IMR-90 (cell line): ENCODE measurements around the gene ADGRG2. TPM values are rescaled to one million over a fixed set of nuclear protein-coding genes. Genes with fewer than 3 reads are reported as not detected.
"Not testable (repeated sequence)": the region's sequence is repeated elsewhere in the genome, so short reads cannot be mapped to it uniquely, and the experiment has no call there.

Experiments used
- ATAC-seq: fragments of 200-7000 bp; cut with Tn5 transposase; 2 replicates; pipeline ENCODE4 v1.9.1; 2020; ENCODE audit warnings: low read depth, mild to moderate bottlenecking, moderate library complexity
- BruUV-seq: library from RNA; stranded (reverse); fragments of 400-500 nt; replicated peaks from 2 replicates; lab custom pipeline; 2021; lab: Mats Ljungman, UMichigan
- CTCF ChIA-PET: fragments of 300-600 bp; formaldehyde crosslinking; extraction: SDS; loops from one replicate; lab custom pipeline; 2021; ENCODE audit warnings: antibody characterized with exemption; lab: Yijun Ruan, JAX
- POLR2A ChIA-PET: fragments of 300-600 bp; sonication (Branson Sonifier 250); formaldehyde crosslinking; loops from one replicate; lab custom pipeline; 2022; ENCODE audit warnings: antibody characterized with exemption; ENCODE audit not compliant: unreplicated experiment; lab: Charles Lee
- DNase-seq: peaks from one replicate; pipeline ENCODE4 v3.0.0; 2013
- H2AFZ ChIP-seq: replicated peaks from 2 replicates; pipeline ENCODE3; 2013; ENCODE audit warnings: low read length, mild to moderate bottlenecking; ENCODE audit not compliant: poor library complexity
- H2AK5ac ChIP-seq: 2 replicates; pipeline ENCODE4 v1.6.1; 2013; ENCODE audit warnings: low read depth, low read length, inconsistent platforms
- H2AK9ac ChIP-seq: replicated peaks from 2 replicates; pipeline ENCODE3; 2013; ENCODE audit warnings: mild to moderate bottlenecking, low read depth, low read length, moderate library complexity; ENCODE audit not compliant: poor library complexity
- H2BK120ac ChIP-seq: 2 replicates; pipeline ENCODE4 v1.6.1; 2013; ENCODE audit warnings: low read depth, low read length, inconsistent platforms
- H2BK15ac ChIP-seq: 3 replicates; pipeline ENCODE4 v1.6.1; 2013; ENCODE audit warnings: low read depth, low read length, inconsistent platforms
- H2BK20ac ChIP-seq: 2 replicates; pipeline ENCODE4 v1.6.1; 2013; ENCODE audit warnings: low read depth, mild to moderate bottlenecking, inconsistent platforms, low read length, moderate library complexity
- H2BK5ac ChIP-seq: 2 replicates; pipeline ENCODE4 v1.6.1; 2013; ENCODE audit warnings: mild to moderate bottlenecking, low read depth, low read length, inconsistent platforms; ENCODE audit not compliant: poor library complexity, severe bottlenecking
- H3K14ac ChIP-seq: replicated peaks from 2 replicates; pipeline ENCODE4 v1.6.1; 2013; ENCODE audit warnings: low read depth, low read length, inconsistent platforms
- H3K18ac ChIP-seq: 2 replicates; pipeline ENCODE4 v1.6.1; 2013; ENCODE audit warnings: low read depth, low read length, control low read depth
- H3K23ac ChIP-seq: 2 replicates; pipeline ENCODE4 v1.6.1; 2013; ENCODE audit warnings: low read depth, low read length, inconsistent platforms
- H3K27ac ChIP-seq: 2 replicates; pipeline ENCODE4 v1.5.1; 2013; ENCODE audit warnings: mild to moderate bottlenecking, control low read depth, low read length; ENCODE audit not compliant: insufficient read depth
- H3K27me3 ChIP-seq: 2 replicates; pipeline ENCODE4 v1.6.1; 2013; ENCODE audit warnings: low read length; ENCODE audit not compliant: control insufficient read depth, insufficient read depth
- H3K36me3 ChIP-seq: 2 replicates; pipeline ENCODE4 v1.6.1; 2013; ENCODE audit warnings: low read length, mixed read lengths; ENCODE audit not compliant: control insufficient read depth, insufficient read depth
- H3K4ac ChIP-seq: 2 replicates; pipeline ENCODE4 v1.6.1; 2013; ENCODE audit warnings: low read depth, low read length, inconsistent platforms
- H3K4me1 ChIP-seq: 2 replicates; pipeline ENCODE4 v1.6.1; 2013; ENCODE audit warnings: low read length, mixed read lengths; ENCODE audit not compliant: control insufficient read depth, insufficient read depth
- H3K4me2 ChIP-seq: 2 replicates; pipeline ENCODE4 v1.6.1; 2013; ENCODE audit warnings: low read depth, mild to moderate bottlenecking, control low read depth, low read length, moderate library complexity
- H3K4me3 ChIP-seq: 2 replicates; pipeline ENCODE4 v1.5.1; 2013; ENCODE audit warnings: low read depth, mild to moderate bottlenecking, control low read depth, low read length, moderate library complexity; ENCODE audit not compliant: insufficient read depth
- H3K56ac ChIP-seq: 2 replicates; pipeline ENCODE4 v1.6.1; 2013; ENCODE audit warnings: low read length, inconsistent platforms; ENCODE audit not compliant: insufficient read depth; ENCODE audit errors: extremely low read depth
- H3K79me1 ChIP-seq, 2 experiments: 2 replicates each; pipeline ENCODE4 v1.6.1; 2013; ENCODE audit warnings: low read length in 2 of 2, inconsistent platforms in 1 of 2, low read depth in 1 of 2
- H3K9ac ChIP-seq: 2 replicates; pipeline ENCODE4 v1.6.1; 2013; ENCODE audit warnings: low read depth, low read length, control low read depth
- H3K9me1 ChIP-seq: 2 replicates; pipeline ENCODE4 v1.6.1; 2013; ENCODE audit warnings: low read length, inconsistent platforms; ENCODE audit not compliant: insufficient read depth
- H3K9me3 ChIP-seq: 2 replicates; pipeline ENCODE4 v1.6.1; 2013; ENCODE audit warnings: low read length; ENCODE audit not compliant: control insufficient read depth, insufficient read depth
- H4K20me1 ChIP-seq: 2 replicates; pipeline ENCODE4 v1.6.1; 2013; ENCODE audit warnings: low read length, inconsistent platforms; ENCODE audit not compliant: insufficient read depth
- H4K5ac ChIP-seq: 2 replicates; pipeline ENCODE4 v1.6.1; 2013; ENCODE audit warnings: mild to moderate bottlenecking, low read depth, low read length, control low read depth
- H4K8ac ChIP-seq, 2 experiments: 2 replicates each; pipeline ENCODE4 v1.6.1; 2013; ENCODE audit warnings: low read depth in 2 of 2, low read length in 2 of 2, control low read depth in 1 of 2, inconsistent platforms in 1 of 2
- H4K91ac ChIP-seq: 2 replicates; pipeline ENCODE4 v1.6.1; 2013; ENCODE audit warnings: low read depth, low read length, inconsistent platforms; ENCODE audit not compliant: insufficient read depth
- WGBS, 2 experiments: methylation state at CpG; one replicate each; pipeline versions ENCODE4 v1.1.5 to v1.1.7; 2013; ENCODE audit warnings: missing lambda C conversion rate in 2 of 2; ENCODE audit not compliant: insufficient read length in 1 of 2; ENCODE audit errors: extremely low coverage in 2 of 2; 5-methylcytosine and 5-hydroxymethylcytosine counted together
- dilution Hi-C: fragments of 300-500 bp; cut with HindIII; formaldehyde crosslinking; loops from one replicate; pipeline ENCODE4 v1.14.3; 2018; ENCODE audit warnings: low sequenced_read_pairs; ENCODE audit not compliant: unreplicated experiment
- in situ Hi-C: fragments of 300-500 bp; cut with MboI; formaldehyde crosslinking; loops from 3 replicates; pipeline ENCODE4 v1.14.3; 2019; ENCODE audit warnings: low sequenced_read_pairs, inconsistent platforms, mixed read lengths
- intact Hi-C: fragments of 100-400 bp; cut with micrococcal nuclease; formaldehyde crosslinking; loops from 2 replicates; pipeline ENCODE4 v1.10.0; 2022
- polyA plus RNA-seq, 3 experiments: library from polyadenylated mRNA; depleted of rRNA; stranded (reverse); fragments of >200 nt; gene quantifications; 2 replicates each; pipeline ENCODE4 v1.2.3, GENCODE V29; 2012; ENCODE audit warnings: low replicate concordance in 1 of 3
- total RNA-seq: library from RNA; depleted of rRNA; stranded (reverse); fragments of >200 nt; gene quantifications from 2 replicates; pipeline ENCODE4 v1.2.3, GENCODE V29; 2012

ADGRG2 gene
- total and polyA plus RNA-seq, 2 of the 4 experiments (the other 2 are of a cell fraction): under 0.01 to 0.07 TPM

DNA sequence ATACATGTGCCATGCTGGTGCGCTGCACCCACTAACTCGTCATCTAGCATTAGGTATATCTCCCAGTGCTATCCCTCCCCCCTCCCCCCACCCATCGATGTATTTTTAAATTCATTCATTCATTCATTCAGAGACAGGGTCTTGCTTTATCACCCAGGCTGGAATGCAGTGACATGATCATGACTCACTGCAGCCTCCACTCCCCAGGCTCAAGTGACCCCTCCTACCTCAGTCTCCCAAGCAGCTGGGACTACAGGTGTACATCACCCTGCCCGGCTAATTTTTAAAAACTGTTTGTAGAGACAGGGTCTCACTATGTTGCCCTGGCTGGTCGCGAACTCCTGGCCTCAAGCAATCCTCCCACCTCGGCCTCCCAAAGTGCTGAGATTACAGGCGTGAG lies 105.7 kb downstream of the ADGRG2 start:
- H3K36me3 ChIP-seq, H4K5ac ChIP-seq, BruUV-seq, H3K23ac ChIP-seq, H2AK5ac ChIP-seq, H3K27me3 ChIP-seq, H3K4me1 ChIP-seq, H2AK9ac ChIP-seq, ATAC-seq, H3K4me2 ChIP-seq, H4K20me1 ChIP-seq, H3K9me1 ChIP-seq, H3K4me3 ChIP-seq, H4K8ac ChIP-seq, H2BK20ac ChIP-seq, H3K4ac ChIP-seq, H2BK120ac ChIP-seq, H2AFZ ChIP-seq, H3K27ac ChIP-seq, H2BK15ac ChIP-seq, H3K9ac ChIP-seq, H3K9me3 ChIP-seq, intact Hi-C loops, H3K18ac ChIP-seq, dilution Hi-C loops, POLR2A ChIA-PET, H3K56ac ChIP-seq, in situ Hi-C loops, H3K79me1 ChIP-seq, H3K14ac ChIP-seq, H2BK5ac ChIP-seq, H4K91ac ChIP-seq: not testable (repeated sequence)
- DNase-seq: peak; percentile 6
- CTCF ChIA-PET: interaction anchor here (1.1 to 1.5 kb wide), 4 partner anchors 11 to 23 kb away, joined by 4 to 8 read pairs (median 4); no protein-coding TSS in a partner anchor
- 83% methylated on average over 3 of the region's 8 CpGs; no CpG with 5 or more reads in 1 of the 2 experiments for WGBS, 2 experiments
